Measurements from ENCODE around the gene NLGN4X. TPM values are rescaled to one million over a fixed set of nuclear protein-coding genes. Genes with fewer than 3 reads are reported as not detected.

The NLGN4X gene
- total and polyA plus RNA-seq, 9 donors = 2.2 to 8.1 (median 3.5) TPM

DNA sequence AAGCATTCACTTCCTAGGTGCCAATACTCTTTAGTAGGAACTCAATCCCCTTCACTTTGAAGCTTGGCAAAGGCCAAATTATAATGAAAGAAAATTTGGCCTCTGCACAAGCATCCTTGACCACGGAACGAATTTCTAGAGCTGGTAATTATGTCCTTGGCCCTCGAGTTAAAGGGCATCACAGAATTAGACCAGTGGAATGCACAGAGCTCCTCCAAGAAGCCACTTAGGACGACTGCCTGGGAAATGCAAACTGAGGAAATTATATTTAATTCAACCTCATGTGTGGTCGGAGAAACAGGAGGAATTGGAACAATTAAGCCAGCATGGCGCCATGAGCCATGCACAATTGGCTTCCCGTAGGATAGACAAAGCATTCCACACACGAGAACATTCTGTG lies 59.3 kb downstream of the NLGN4X start:
- Histone ChIP-seq H3K27me3 (ENCODE audit: control insufficient read depth, insufficient read depth, low read length) (peaks cover 3% of the 10 kb centered on the region), H3K36me3 (ENCODE audit: control insufficient read depth, insufficient read depth, low read length) (no peaks in the 10 kb centered on the region), H3K4me3 (ENCODE audit: low read length) (no peak overlapping the region), H3K9me3 (replicated peaks; ENCODE audit: control insufficient read depth, low read depth, low read length) (no peaks in the 10 kb centered on the region), H3K27ac (ENCODE audit: low read length) (no peak overlapping the region), H3K4me1 (ENCODE audit: control insufficient read depth, insufficient read depth, low read length) (no peaks in the 10 kb centered on the region)
- no peak for DNase-seq
- 85% methylated on average over 4 of the region's 8 CpGs for WGBS (ENCODE audit: insufficient coverage)

- Histone ChIP-seq H3K36me3 (ENCODE audit: control insufficient read depth, insufficient read depth, low read length) (no peaks in the 10 kb centered on the region), H3K27me3 (ENCODE audit: control insufficient read depth, insufficient read depth, low read length) (peaks cover 5% of the 10 kb centered on the region), H3K4me1 (ENCODE audit: control insufficient read depth, insufficient read depth, low read length) (no peaks in the 10 kb centered on the region), H3K4me3 (ENCODE audit: low read length) (no peak overlapping the region), H3K9me3 (replicated peaks; ENCODE audit: control insufficient read depth, low read depth, low read length) (no peaks in the 10 kb centered on the region), H3K27ac (ENCODE audit: low read length) (no peak overlapping the region)
- DNase-seq = no peak
- WGBS (ENCODE audit: insufficient coverage) = no CpG with 5 or more reads among the region's 1 CpG
These were observed 64.9 kb downstream of the NLGN4X start for GRCh38 chrX:6163721-6164120.

GRCh38 chrX:6159468-6159867 lies 69.2 kb downstream of the NLGN4X start:
- H3K4me3 ChIP-seq (ENCODE audit: low read length) = no peak overlapping the region
- H3K27ac ChIP-seq (ENCODE audit: low read length) = no peak overlapping the region
- WGBS (ENCODE audit: insufficient coverage) = 50% methylated on average over 2 of the region's 5 CpGs
- DNase-seq = no peak
- H3K36me3 ChIP-seq (ENCODE audit: control insufficient read depth, insufficient read depth, low read length) = no peaks in the 10 kb centered on the region
- no peaks in the 10 kb centered on the region for H3K9me3 ChIP-seq (replicated peaks; ENCODE audit: control insufficient read depth, low read depth, low read length)
- H3K27me3 ChIP-seq (ENCODE audit: control insufficient read depth, insufficient read depth, low read length) = peaks cover 2% of the 10 kb centered on the region
- H3K4me1 ChIP-seq (ENCODE audit: control insufficient read depth, insufficient read depth, low read length) = no peaks in the 10 kb centered on the region

GRCh38 chrX:6151971-6152370 lies 76.7 kb downstream of the NLGN4X start:
- DNase-seq = no peak
- Histone ChIP-seq H3K36me3 (ENCODE audit: control insufficient read depth, insufficient read depth, low read length) (no peaks in the 10 kb centered on the region), H3K4me3 (ENCODE audit: low read length) (no peak overlapping the region), H3K4me1 (ENCODE audit: control insufficient read depth, insufficient read depth, low read length) (no peaks in the 10 kb centered on the region), H3K27me3 (ENCODE audit: control insufficient read depth, insufficient read depth, low read length) (peaks cover 2% of the 10 kb centered on the region), H3K27ac (ENCODE audit: low read length) (no peak overlapping the region), H3K9me3 (replicated peaks; ENCODE audit: control insufficient read depth, low read depth, low read length) (no peaks in the 10 kb centered on the region)
- WGBS (ENCODE audit: insufficient coverage) = 69% methylated on average over 4 of the region's 5 CpGs

DNA sequence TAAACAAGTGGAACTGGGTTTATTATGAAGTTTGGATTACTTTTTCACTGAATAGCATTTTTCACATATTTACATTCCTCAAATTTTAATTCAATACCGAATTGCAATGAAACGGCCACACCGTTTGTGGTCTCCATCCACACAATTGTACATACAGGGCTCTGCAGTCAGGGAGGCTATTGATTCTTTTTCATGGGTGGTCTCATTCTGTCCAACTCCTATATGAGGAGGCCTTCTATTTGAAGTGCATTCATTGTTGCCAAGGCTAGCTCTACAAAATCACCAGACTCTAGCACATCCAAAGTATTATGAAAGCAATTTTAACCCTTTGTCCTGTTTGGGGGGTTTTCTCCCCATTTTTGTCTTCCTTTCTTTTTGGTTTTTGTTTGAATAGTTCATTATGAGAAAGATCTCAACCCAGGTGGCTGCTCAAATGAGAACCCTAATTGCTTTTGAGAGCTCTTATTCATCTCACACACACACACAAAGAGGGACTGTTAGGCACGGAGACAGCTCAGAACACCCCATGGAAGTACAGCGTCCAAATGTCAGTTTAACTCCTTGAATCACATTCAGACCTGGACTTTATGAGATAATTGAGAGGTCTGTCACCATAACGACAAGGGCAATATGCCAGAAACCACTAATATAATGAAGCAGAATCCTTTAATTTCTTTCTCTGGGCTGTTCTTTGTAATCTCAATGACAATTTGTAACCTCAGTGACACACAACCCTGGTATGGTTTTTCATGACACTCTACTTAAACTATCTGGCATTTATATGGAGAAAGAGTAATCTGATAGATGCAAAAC lies 79.4 kb downstream of the NLGN4X start:
- Histone ChIP-seq H3K9me3 (replicated peaks; ENCODE audit: control insufficient read depth, low read depth, low read length) (no peaks in the 10 kb centered on the region), H3K27ac (ENCODE audit: low read length) (no peak overlapping the region), H3K4me3 (ENCODE audit: low read length) (no peak overlapping the region), H3K4me1 (ENCODE audit: control insufficient read depth, insufficient read depth, low read length) (no peaks in the 10 kb centered on the region), H3K27me3 (ENCODE audit: control insufficient read depth, insufficient read depth, low read length) (peaks cover 2% of the 10 kb centered on the region), H3K36me3 (ENCODE audit: control insufficient read depth, insufficient read depth, low read length) (no peaks in the 10 kb centered on the region)
- no peak for DNase-seq
- WGBS (ENCODE audit: insufficient coverage) = no CpG with 5 or more reads among the region's 6 CpGs

GRCh38 chrX:6134255-6134654 lies 94.4 kb downstream of the NLGN4X start:
- no peak for DNase-seq
- Histone ChIP-seq H3K36me3 (ENCODE audit: control insufficient read depth, insufficient read depth, low read length) (no peaks in the 10 kb centered on the region), H3K4me3 (ENCODE audit: low read length) (no peak overlapping the region), H3K4me1 (ENCODE audit: control insufficient read depth, insufficient read depth, low read length) (no peaks in the 10 kb centered on the region), H3K9me3 (replicated peaks; ENCODE audit: control insufficient read depth, low read depth, low read length) (no peaks in the 10 kb centered on the region), H3K27me3 (ENCODE audit: control insufficient read depth, insufficient read depth, low read length) (no peaks in the 10 kb centered on the region), H3K27ac (ENCODE audit: low read length) (no peak overlapping the region)
- 94% methylated on average over 2 of the region's 2 CpGs for WGBS (ENCODE audit: insufficient coverage)

DNA sequence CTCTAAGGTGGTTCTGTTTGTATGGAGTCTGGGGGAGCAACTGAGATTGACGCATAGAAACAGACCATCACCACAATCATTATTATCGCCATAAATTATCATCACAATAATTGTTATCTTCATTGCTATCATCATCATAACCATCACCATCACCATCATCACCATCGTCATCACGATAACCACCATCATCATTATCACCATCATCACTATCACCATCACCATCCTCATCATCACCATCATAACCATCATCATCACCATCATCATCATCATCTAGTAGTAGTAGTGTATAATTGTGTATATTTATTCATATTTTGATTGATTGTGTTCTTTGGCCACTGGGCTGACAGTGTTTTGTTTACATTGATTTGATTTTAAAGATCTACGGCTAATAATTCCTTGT lies 95.7 kb downstream of the NLGN4X start:
- H3K4me1 ChIP-seq (ENCODE audit: control insufficient read depth, insufficient read depth, low read length) = no peaks in the 10 kb centered on the region
- no peaks in the 10 kb centered on the region for H3K9me3 ChIP-seq (replicated peaks; ENCODE audit: control insufficient read depth, low read depth, low read length)
- no peak overlapping the region for H3K4me3 ChIP-seq (ENCODE audit: low read length)
- no peak overlapping the region for H3K27ac ChIP-seq (ENCODE audit: low read length)
- 90% methylated on average over 2 of the region's 5 CpGs for WGBS (ENCODE audit: insufficient coverage)
- no peaks in the 10 kb centered on the region for H3K27me3 ChIP-seq (ENCODE audit: control insufficient read depth, insufficient read depth, low read length)
- no peaks in the 10 kb centered on the region for H3K36me3 ChIP-seq (ENCODE audit: control insufficient read depth, insufficient read depth, low read length)
- no peak for DNase-seq

GRCh38 chrX:6131287-6131686 lies 97.4 kb downstream of the NLGN4X start:
- H3K27ac ChIP-seq (ENCODE audit: low read length) = no peak overlapping the region
- H3K9me3 ChIP-seq (replicated peaks; ENCODE audit: control insufficient read depth, low read depth, low read length) = no peaks in the 10 kb centered on the region
- H3K4me1 ChIP-seq (ENCODE audit: control insufficient read depth, insufficient read depth, low read length) = no peaks in the 10 kb centered on the region
- no peaks in the 10 kb centered on the region for H3K27me3 ChIP-seq (ENCODE audit: control insufficient read depth, insufficient read depth, low read length)
- H3K4me3 ChIP-seq (ENCODE audit: low read length) = no peak overlapping the region
- no peaks in the 10 kb centered on the region for H3K36me3 ChIP-seq (ENCODE audit: control insufficient read depth, insufficient read depth, low read length)
- DNase-seq = no peak

DNA sequence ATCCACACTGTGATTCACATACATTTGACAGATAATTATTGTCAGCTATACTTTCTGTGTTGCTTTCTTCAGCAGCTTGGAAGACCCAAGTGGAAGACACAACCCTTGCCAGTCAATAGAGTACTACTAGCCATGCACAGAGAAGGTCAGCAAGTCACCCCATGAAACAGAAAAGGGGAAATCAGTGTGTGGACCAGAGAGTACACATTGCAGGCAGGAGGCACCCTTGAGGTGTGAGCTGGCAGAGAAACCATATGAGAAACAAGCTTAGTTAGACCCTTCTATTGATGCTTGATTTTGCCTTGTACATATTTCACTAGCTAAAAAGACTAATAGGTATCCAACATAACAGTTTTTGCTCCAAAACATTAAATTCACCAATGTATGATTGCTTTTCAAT lies 99.5 kb downstream of the NLGN4X start:
- no peaks in the 10 kb centered on the region for H3K27me3 ChIP-seq (ENCODE audit: control insufficient read depth, insufficient read depth, low read length)
- H3K36me3 ChIP-seq (ENCODE audit: control insufficient read depth, insufficient read depth, low read length) = no peaks in the 10 kb centered on the region
- DNase-seq = no peak
- no peaks in the 10 kb centered on the region for H3K9me3 ChIP-seq (replicated peaks; ENCODE audit: control insufficient read depth, low read depth, low read length)
- no peak overlapping the region for H3K27ac ChIP-seq (ENCODE audit: low read length)
- H3K4me3 ChIP-seq (ENCODE audit: low read length) = no peak overlapping the region
- H3K4me1 ChIP-seq (ENCODE audit: control insufficient read depth, insufficient read depth, low read length) = no peaks in the 10 kb centered on the region

- no peak for DNase-seq
- no CpG with 5 or more reads among the region's 2 CpGs for WGBS (ENCODE audit: insufficient coverage)
- Histone ChIP-seq H3K4me1 (ENCODE audit: control insufficient read depth, insufficient read depth, low read length) (no peaks in the 10 kb centered on the region), H3K27ac (ENCODE audit: low read length) (no peak overlapping the region), H3K4me3 (ENCODE audit: low read length) (no peak overlapping the region), H3K36me3 (ENCODE audit: control insufficient read depth, insufficient read depth, low read length) (no peaks in the 10 kb centered on the region), H3K9me3 (replicated peaks; ENCODE audit: control insufficient read depth, low read depth, low read length) (no peaks in the 10 kb centered on the region), H3K27me3 (ENCODE audit: control insufficient read depth, insufficient read depth, low read length) (peaks cover under 1% of the 10 kb centered on the region)
These were observed 108.3 kb downstream of the NLGN4X start for GRCh38 chrX:6120329-6120728.

DNA sequence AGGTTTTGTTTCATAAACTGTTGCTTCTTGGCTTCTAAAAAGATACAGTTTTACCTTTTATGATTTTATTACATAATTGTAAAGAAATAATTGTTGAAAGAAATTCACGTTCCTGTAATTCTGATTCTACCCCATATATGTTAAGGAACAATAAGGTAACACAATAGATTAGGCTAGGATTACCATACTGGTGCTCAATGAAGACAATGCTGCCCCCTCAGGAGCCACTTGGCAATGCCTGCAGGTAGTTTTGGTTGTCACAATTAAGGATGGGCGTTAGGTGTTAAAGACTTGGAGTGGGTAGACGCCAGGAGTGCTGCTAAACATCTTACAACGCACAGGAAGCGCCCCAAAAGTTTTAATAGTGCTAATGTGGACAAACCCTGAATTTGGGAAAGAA lies 133.2 kb downstream of the NLGN4X start:
- DNase-seq = no peak
- Histone ChIP-seq H3K27ac (ENCODE audit: low read length) (no peak overlapping the region), H3K27me3 (ENCODE audit: control insufficient read depth, insufficient read depth, low read length) (peaks cover 2% of the 10 kb centered on the region), H3K36me3 (ENCODE audit: control insufficient read depth, insufficient read depth, low read length) (no peaks in the 10 kb centered on the region), H3K4me1 (ENCODE audit: control insufficient read depth, insufficient read depth, low read length) (no peaks in the 10 kb centered on the region), H3K4me3 (ENCODE audit: low read length) (no peak overlapping the region), H3K9me3 (replicated peaks; ENCODE audit: control insufficient read depth, low read depth, low read length) (peaks cover 2% of the 10 kb centered on the region)
- 55% methylated on average over 4 of the region's 5 CpGs for WGBS (ENCODE audit: insufficient coverage)

Measured in muscle of leg (tissue), 11 donors.